ENCODE data around the gene CFAP77. TPM values are rescaled to one million over a fixed set of nuclear protein-coding genes. Genes with fewer than 3 reads are reported as not detected.

CFAP77 gene
- total and polyA plus RNA-seq, 2 of the 8 experiments (the other 6 are each of a cell fraction or from before 2014, with no cell fraction given): 0.63 to 0.97 TPM

- Histone ChIP-seq H3K36me3 (ENCODE audit: control insufficient read depth in 2 of 4, insufficient read depth in 4 of 4, low read length in 3 of 4) (no peaks in the 10 kb centered on the region), H3K4me2 (ENCODE audit: insufficient read depth in 1 of 2, low read depth in 2 of 2, low read length in 2 of 2) (no peak overlapping the region), H3K4ac (replicated peaks; ENCODE audit: insufficient read length, low read depth, low read length) (no peak overlapping the region), H3K4me1 (replicated peaks in 1 of 4; ENCODE audit: control insufficient read depth in 3 of 4, insufficient read depth in 4 of 4, low read length in 3 of 4) (peaks cover 0 to 10% (median 7%) of the 10 kb centered on the region in 4 experiments; a peak in 5 of 7 replicates), H4K5ac (ENCODE audit: insufficient read length, low read depth, low read length) (no peak overlapping the region), H3K79me1 (ENCODE audit: low read depth, low read length) (no peaks in the 10 kb centered on the region), H3K23me2 (ENCODE audit: low read depth, low read length) (no peaks in the 10 kb centered on the region), H2AFZ (ENCODE audit: low read length) (no peak overlapping the region), H4K20me1 (replicated peaks in 1 of 2; ENCODE audit: control insufficient read depth in 1 of 2, insufficient read depth in 2 of 2, low read length in 2 of 2) (no peaks in the 10 kb centered on the region), H2BK120ac (replicated peaks; ENCODE audit: low read depth, low read length) (no peak overlapping the region), H2AK5ac (ENCODE audit: low read depth, low read length) (no peak overlapping the region), H3K27me3 (replicated peaks in 1 of 4; ENCODE audit: control insufficient read depth in 3 of 4, extremely low read depth in 1 of 4, insufficient read depth in 3 of 4, low read length in 3 of 4) (no peaks in the 10 kb centered on the region), H4K8ac (ENCODE audit: extremely low read depth, insufficient read depth, low read length) (no peak overlapping the region), H3K9ac (replicated peaks in 1 of 4; ENCODE audit: extremely low read depth in 1 of 4, low read depth in 3 of 4, low read length in 3 of 4) (no peak overlapping the region), H3K9me3 (ENCODE audit: insufficient read depth in 2 of 2, low read depth in 1 of 2, low read length in 1 of 2) (no peaks in the 10 kb centered on the region), H2BK15ac (ENCODE audit: low read length) (no peak overlapping the region), H3K4me3 (ENCODE audit: extremely low read depth in 1 of 4, insufficient read depth in 2 of 4, low read depth in 3 of 4, low read length in 4 of 4) (no peak overlapping the region), H2BK12ac (ENCODE audit: low read depth, low read length) (no peak overlapping the region), H2BK20ac (ENCODE audit: low read length) (no peak overlapping the region), H3K14ac (ENCODE audit: insufficient read length) (no peak overlapping the region), H3K79me2 (ENCODE audit: control insufficient read depth in 1 of 2, insufficient read depth in 2 of 2, low read length in 2 of 2) (no peaks in the 10 kb centered on the region), H4K91ac (replicated peaks; ENCODE audit: insufficient read length, low read length) (no peak overlapping the region), H3K23ac (ENCODE audit: insufficient read length) (no peak overlapping the region), H3K56ac (replicated peaks; ENCODE audit: insufficient read length, low read depth, low read length) (no peak overlapping the region), H3K27ac (ENCODE audit: low read depth, low read length) (no peak overlapping the region), H3K18ac (ENCODE audit: extremely low read depth, low read length) (no peak overlapping the region; the same call in 1 of the 2 replicates), H2BK5ac (ENCODE audit: low read depth, low read length) (no peak overlapping the region)
- ChIA-PET CTCF (ENCODE audit: partially characterized antibody) (interaction anchor here (0.8 to 8.5 kb wide), 4 partner anchors 42 to 89 kb away, joined by 3 to 71 read pairs (median 4); no protein-coding TSS in a partner anchor), POLR2A (ENCODE audit: partially characterized antibody) (no interaction called here)
- WGBS, 2 experiments (ENCODE audit: extremely low coverage in 1 of 2, insufficient coverage in 1 of 2, insufficient read length in 1 of 2, insufficient replicate concordance in 2 of 2, low coverage in 1 of 2, low lambda C conversion rate in 2 of 2, missing lambda C conversion rate in 1 of 2): 84% methylated on average over 6 of the region's 6 CpGs; no CpG with 5 or more reads in 1 of the 2 experiments
- FAIRE-seq (no peak), DNase-seq (ENCODE audit: low read depth in 1 of 2, low spot score in 2 of 2) (no peak)
- no peak for TF ChIP-seq TEAD4 (IDR thresholded peaks at IDR 0.05; ENCODE audit: low read depth, low read length)
- no peak for TF ChIP-seq SUZ12 (IDR thresholded peaks at IDR 0.05; ENCODE audit: low read length)
- TF ChIP-seq SIX5 (IDR thresholded peaks at IDR 0.05; ENCODE audit: low read depth, low read length): no peak
- TF ChIP-seq, protein P1, sequence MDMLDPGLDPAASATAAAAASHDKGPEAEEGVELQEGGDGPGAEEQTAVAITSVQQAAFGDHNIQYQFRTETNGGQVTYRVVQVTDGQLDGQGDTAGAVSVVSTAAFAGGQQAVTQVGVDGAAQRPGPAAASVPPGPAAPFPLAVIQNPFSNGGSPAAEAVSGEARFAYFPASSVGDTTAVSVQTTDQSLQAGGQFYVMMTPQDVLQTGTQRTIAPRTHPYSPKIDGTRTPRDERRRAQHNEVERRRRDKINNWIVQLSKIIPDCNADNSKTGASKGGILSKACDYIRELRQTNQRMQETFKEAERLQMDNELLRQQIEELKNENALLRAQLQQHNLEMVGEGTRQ (IDR thresholded peaks at IDR 0.05; ENCODE audit: low read length): no peak
- TF ChIP-seq CHD2 (IDR thresholded peaks at IDR 0.05; ENCODE audit: low read length): no peak
Measured at GRCh38 chr9:132503116-132503515, 93.1 kb downstream of the CFAP77 start.

Data from H1 (cell line).